GM21360 (cell line): ENCODE results near the gene ASB8.
"Not testable (repeated sequence)": the region's sequence is repeated elsewhere in the genome, so short reads cannot be mapped to it uniquely, and the experiment has no call there.

Experiments
- ATAC-seq: cut with Tn5 transposase; IDR thresholded peaks from one replicate; pipeline ENCODE4 v1.9.1; 2021; ENCODE audit warnings: mild to moderate bottlenecking, moderate library complexity; ENCODE audit not compliant: unreplicated experiment

ASB8 gene

GRCh38 chr12:48183091-48183875 is 26.0 kb upstream of the ASB8 start, which contains the start of gene CCDC184:
CCDC184 (plus strand) TSS chr12:48183644; CDS start chr12:48184123, 479 bp downstream.
- ATAC-seq: peak; percentile 48

- no peak for ATAC-seq
Measured at GRCh38 chr12:48182631-48183030, 25.3 kb upstream of the ASB8 start.

- ATAC-seq: no peak
Measured at GRCh38 chr12:48180857-48181495, 23.7 kb upstream of the ASB8 start.

- no peak for ATAC-seq
Measured at GRCh38 chr12:48180424-48180823, 23.1 kb upstream of the ASB8 start.

GRCh38 chr12:48179466-48179865 is 22.2 kb upstream of the ASB8 start:
- no peak for ATAC-seq

- no peak for ATAC-seq
Measured at GRCh38 chr12:48177982-48178381, 20.7 kb upstream of the ASB8 start.

- no peak for ATAC-seq
Measured at GRCh38 chr12:48176417-48176751, 19.1 kb upstream of the ASB8 start.

- ATAC-seq: no peak
Measured at GRCh38 chr12:48175613-48176416, 18.5 kb upstream of the ASB8 start.

GRCh38 chr12:48169011-48169410 is 11.7 kb upstream of the ASB8 start:
- no peak for ATAC-seq

GRCh38 chr12:48165089-48165981 is 8.0 kb upstream of the ASB8 start:
- ATAC-seq: no peak

GRCh38 chr12:48164451-48164850 is 7.1 kb upstream of the ASB8 start:
- no peak for ATAC-seq

- ATAC-seq: no peak
Measured at GRCh38 chr12:48163150-48163747, 5.9 kb upstream of the ASB8 start.

GRCh38 chr12:48160807-48161206 is 3.5 kb upstream of the ASB8 start:
- ATAC-seq: no peak

GRCh38 chr12:48160046-48160445 is 2.7 kb upstream of the ASB8 start:
- ATAC-seq: no peak

- no peak for ATAC-seq
Measured at GRCh38 chr12:48157889-48158370, 615 bp upstream of the ASB8 start.

GRCh38 chr12:48156652-48157017 is 680 bp downstream of the ASB8 start:
- no peak for ATAC-seq

- ATAC-seq: not testable (repeated sequence)
Measured at GRCh38 chr12:48155786-48156185, 1.5 kb downstream of the ASB8 start.

- ATAC-seq: no peak
Measured at GRCh38 chr12:48151103-48151771, 6.1 kb downstream of the ASB8 start.

GRCh38 chr12:48145981-48146380 is 11.3 kb downstream of the ASB8 start:
- ATAC-seq: no peak

GRCh38 chr12:48143898-48144297 is 13.4 kb downstream of the ASB8 start:
- ATAC-seq: no peak
